Testis (tissue), 2 donors: Measurements from ENCODE around the gene CLIC4.

Experiments used
- CTCF ChIP-seq, 3 experiments: fragments of 450-650 bp in 2 of 3; fragments of 200-600 bp in 1 of 3; sonication (generic) in 1 of 3; IDR thresholded peaks; one replicate each; pipeline ENCODE4 v1.5.1; 2016 to 2019; ENCODE audit warnings: antibody characterized with exemption in 3 of 3, mild to moderate bottlenecking in 2 of 3, moderate library complexity in 1 of 3
- POLR2A ChIP-seq: fragments of 450-650 bp; IDR thresholded peaks from one replicate; pipeline ENCODE4 v1.6.1; 2017; ENCODE audit warnings: antibody characterized with exemption, mild to moderate bottlenecking, moderate library complexity

GRCh38 chr1:24806588-24806987 lies 61.3 kb downstream of the CLIC4 start:
- TF ChIP-seq CTCF (IDR thresholded peaks at IDR 0.05): no peak
- TF ChIP-seq POLR2A: no peak
